Chondrocyte (in vitro differentiated cells): ENCODE results near the gene PINK1. TPM values are rescaled to one million over a fixed set of nuclear protein-coding genes. Genes with fewer than 3 reads are reported as not detected.

Experiments
- DNase-seq: peaks from one replicate; pipeline ENCODE4 v3.0.0; 2021; ENCODE audit warnings: mixed read lengths, low spot score
- H3K27ac Mint-ChIP-seq: one replicate; pipeline ENCODE4 v1.8.0; 2021; ENCODE audit warnings: mild to moderate bottlenecking, moderate library complexity, mixed read lengths; ENCODE audit not compliant: unreplicated experiment
- H3K27me3 Mint-ChIP-seq: 2 replicates; pipeline ENCODE4 v1.8.0; 2021; ENCODE audit warnings: low read depth, mixed read lengths
- H3K36me3 Mint-ChIP-seq: 2 replicates; pipeline ENCODE4 v1.8.0; 2021; ENCODE audit warnings: low read depth, mixed read lengths
- H3K4me1 Mint-ChIP-seq: 2 replicates; pipeline ENCODE4 v1.8.0; 2021; ENCODE audit warnings: low read depth, mild to moderate bottlenecking, mixed read lengths
- H3K4me3 Mint-ChIP-seq: one replicate; pipeline ENCODE4 v1.8.0; 2021; ENCODE audit warnings: mild to moderate bottlenecking, moderate library complexity, mixed read lengths; ENCODE audit not compliant: unreplicated experiment
- H3K9me3 Mint-ChIP-seq: 2 replicates; pipeline ENCODE4 v1.8.0; 2021; ENCODE audit warnings: low read depth, mixed read lengths
- CTCF ChIP-seq: fragments of 200-600 bp; sonication (generic); IDR thresholded peaks from 2 replicates; pipeline ENCODE4 v1.5.0; 2021; ENCODE audit warnings: antibody characterized with exemption, mild to moderate bottlenecking, moderate library complexity
- total RNA-seq: library from RNA; stranded (reverse); gene quantifications from 3 replicates; pipeline ENCODE4 v1.2.1, GENCODE V29; 2021

The PINK1 gene
- total RNA-seq, 1 donor from 2014 or later = 42.6 TPM

- Mint-ChIP-seq H3K4me3 (no peak overlapping the region), H3K4me1 (peaks cover 23% of the 10 kb centered on the region), H3K27me3 (no peaks in the 10 kb centered on the region), H3K27ac (no peak overlapping the region), H3K9me3 (no peaks in the 10 kb centered on the region), H3K36me3 (no peaks in the 10 kb centered on the region)
- DNase-seq = no peak
- TF ChIP-seq CTCF = no peak
These were observed 60.4 kb downstream of the PINK1 start for GRCh38 chr1:20693623-20694022.

DNA sequence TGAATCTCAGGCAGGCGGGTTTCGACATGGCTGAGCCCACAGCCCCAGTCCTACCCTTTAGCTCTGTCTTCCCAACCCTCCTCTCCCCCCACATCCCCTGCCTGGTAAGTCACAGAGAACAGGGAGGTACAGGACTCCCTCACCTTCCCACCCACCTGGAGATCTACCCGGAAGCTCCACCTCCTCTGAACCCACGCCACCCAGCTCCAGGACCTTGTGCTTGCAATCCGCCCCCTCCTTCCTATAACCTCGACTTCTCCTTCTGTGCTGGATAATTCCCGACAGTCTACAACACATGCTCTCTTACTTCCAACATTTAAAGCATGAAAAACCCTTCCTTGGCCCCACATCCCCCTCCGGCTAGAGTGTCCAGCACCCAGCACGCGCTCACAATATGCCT lies 62.3 kb downstream of the PINK1 start:
- Mint-ChIP-seq H3K9me3 (no peaks in the 10 kb centered on the region), H3K27ac (no peak overlapping the region), H3K4me1 (peaks cover 24% of the 10 kb centered on the region), H3K4me3 (no peak overlapping the region), H3K27me3 (no peaks in the 10 kb centered on the region), H3K36me3 (no peaks in the 10 kb centered on the region)
- no peak for DNase-seq
- no peak for TF ChIP-seq CTCF

DNA sequence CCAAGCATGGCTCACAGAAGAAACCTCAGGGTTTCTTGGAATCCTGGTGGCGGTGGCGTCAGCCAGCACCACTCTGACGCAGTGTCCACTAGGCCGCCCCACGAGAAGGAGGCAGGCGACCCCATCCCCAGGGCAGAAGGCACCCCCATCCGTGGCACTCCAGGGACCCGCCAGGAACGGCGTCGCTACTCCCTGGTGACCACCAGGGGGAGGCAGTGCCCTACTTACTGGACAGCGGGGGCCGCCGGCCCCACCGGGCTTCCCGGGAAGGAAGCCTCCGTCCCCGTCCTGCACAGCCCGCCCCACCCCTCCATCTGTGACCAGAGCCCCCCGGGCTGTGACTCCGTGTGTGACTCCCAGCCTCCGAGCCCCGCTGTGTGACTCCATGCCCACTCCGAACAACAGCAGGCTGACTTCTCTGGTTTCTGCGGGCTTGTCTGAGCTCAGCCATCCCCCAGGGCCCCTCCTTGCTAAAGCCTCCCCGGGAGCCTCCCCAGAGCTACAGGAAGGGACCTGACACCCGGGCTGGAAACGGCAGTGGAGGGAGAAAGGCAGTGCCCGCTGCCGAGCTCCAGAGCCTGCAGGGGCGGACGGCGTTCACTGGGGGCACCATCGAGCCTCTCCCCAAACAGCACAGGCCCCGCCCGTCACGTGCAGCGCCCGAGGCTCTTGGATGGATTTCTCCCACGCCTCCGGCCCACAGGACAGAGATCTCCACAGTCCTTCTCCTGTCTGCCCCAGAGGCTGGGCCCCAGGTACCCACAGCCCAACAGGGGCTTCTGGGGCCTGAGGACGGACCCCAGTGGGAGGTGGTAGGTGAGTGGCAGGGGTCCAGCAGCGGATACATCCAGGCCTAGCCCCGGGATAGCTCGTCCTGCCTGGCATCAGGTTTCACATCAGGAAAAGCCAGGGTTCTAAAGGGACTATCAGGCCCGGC lies 63.4 kb downstream of the PINK1 start:
- no peaks in the 10 kb centered on the region for H3K27me3 Mint-ChIP-seq
- H3K9me3 Mint-ChIP-seq = no peaks in the 10 kb centered on the region
- H3K36me3 Mint-ChIP-seq = no peaks in the 10 kb centered on the region
- H3K27ac Mint-ChIP-seq = peak overlapping the region; percentile 99
- peaks cover 24% of the 10 kb centered on the region for H3K4me1 Mint-ChIP-seq
- peak overlapping the region; percentile 80 for H3K4me3 Mint-ChIP-seq
- peak; percentile 100 for TF ChIP-seq CTCF
- DNase-seq = peak; percentile 97

DNA sequence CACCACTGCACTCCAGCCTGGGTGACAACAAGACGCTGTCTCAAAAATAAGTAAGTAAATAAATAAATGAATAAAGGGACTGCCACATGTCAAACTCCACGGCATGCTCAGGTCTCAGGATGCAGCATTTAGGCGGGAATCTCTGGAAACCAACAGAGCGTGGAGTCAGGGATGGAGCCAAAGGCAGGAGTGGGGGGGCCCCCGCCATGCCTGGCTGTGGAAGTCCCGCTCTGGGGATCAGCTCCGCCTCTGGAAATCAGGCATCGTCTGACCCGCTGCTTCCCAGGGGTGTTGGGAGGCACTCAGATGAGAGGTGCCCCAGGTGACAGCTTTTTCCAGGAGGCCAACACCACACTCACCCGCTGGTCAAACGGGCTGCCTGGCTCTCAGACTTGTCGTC lies 64.3 kb downstream of the PINK1 start:
- Mint-ChIP-seq H3K36me3 (no peaks in the 10 kb centered on the region), H3K9me3 (no peaks in the 10 kb centered on the region), H3K4me3 (peak overlapping the region; percentile 80), H3K27ac (peak overlapping the region; percentile 99), H3K27me3 (no peaks in the 10 kb centered on the region), H3K4me1 (peaks cover 24% of the 10 kb centered on the region)
- DNase-seq = no peak
- no peak for TF ChIP-seq CTCF

DNA sequence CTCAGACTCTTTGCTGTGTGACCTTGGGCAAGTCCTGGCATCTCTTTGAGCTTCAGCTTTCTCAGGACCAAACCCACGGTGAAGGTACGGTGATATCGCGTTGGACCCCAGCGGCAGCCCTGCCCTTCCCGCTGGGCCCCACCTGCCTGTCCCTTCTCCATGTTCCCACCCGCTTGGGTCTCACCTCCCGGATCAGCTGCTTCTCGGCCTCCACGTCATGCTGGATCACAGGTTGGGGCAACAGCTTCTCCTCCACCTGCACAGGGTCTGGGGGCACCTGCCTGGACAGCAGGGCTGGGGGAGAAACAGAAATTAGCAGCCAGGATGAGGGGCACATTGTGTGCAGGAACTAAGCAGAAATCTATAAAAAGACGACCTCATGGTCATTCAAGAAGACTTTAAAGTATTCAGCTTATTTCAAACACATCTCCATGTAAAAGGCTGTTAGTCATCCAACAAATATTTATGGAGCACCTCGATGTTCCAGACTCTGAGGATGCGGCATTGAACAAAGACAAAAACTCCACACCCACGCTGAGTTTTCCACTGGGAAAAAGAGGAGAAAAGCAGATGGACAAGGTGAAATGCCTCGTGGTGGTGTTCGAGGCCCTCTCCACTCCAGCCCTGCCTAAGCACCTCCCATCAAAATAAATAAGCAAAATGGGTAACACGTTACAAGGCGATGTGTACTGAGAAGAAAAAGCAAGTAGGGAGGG lies 65.1 kb downstream of the PINK1 start:
- H3K36me3 Mint-ChIP-seq = no peaks in the 10 kb centered on the region
- DNase-seq = no peak
- no peaks in the 10 kb centered on the region for H3K27me3 Mint-ChIP-seq
- no peaks in the 10 kb centered on the region for H3K9me3 Mint-ChIP-seq
- peaks cover 24% of the 10 kb centered on the region for H3K4me1 Mint-ChIP-seq
- peak overlapping the region; percentile 94 for H3K27ac Mint-ChIP-seq
- no peak for TF ChIP-seq CTCF
- H3K4me3 Mint-ChIP-seq = peak overlapping the region; percentile 45
